ENCODE measurements around the gene GRP. TPM values are rescaled to one million over a fixed set of nuclear protein-coding genes. Genes with fewer than 3 reads are reported as not detected.

The GRP gene
- total RNA-seq, 2 experiments from 2014 or later = not detected

DNA sequence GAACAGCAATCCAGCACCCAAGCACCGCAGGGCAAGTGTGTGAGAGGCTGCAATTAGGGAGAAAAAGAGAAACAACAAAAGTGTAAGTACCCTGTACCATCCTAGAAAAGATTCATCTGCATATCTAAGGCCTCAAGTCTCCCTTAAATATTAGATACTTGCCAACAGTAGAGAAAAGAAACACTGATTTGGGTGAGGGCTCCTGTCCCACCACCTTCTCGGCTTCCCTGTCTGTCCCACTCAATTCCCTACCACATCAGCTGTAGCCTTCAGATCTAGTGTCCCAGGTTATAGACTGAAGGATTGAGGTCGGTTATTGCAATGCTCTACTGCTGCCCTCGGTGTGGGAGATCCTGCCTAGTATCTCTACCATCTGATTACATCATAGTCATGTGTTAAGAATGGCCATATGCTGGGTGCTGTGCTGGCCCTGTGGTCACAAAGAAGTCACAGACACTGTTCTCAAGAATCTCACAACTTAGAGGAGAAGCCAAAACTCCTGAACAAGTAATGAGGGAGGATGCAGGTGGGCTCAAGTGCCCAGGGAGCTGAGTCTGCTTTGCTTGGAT is 50.8 kb downstream of the GRP start:
- DNase-seq (no peak), ATAC-seq (no peak)
- H3K27ac Mint-ChIP-seq = no peak overlapping the region
- ChIA-PET POLR2A (no interaction called here), CTCF (interaction anchor here (1.0 to 2.5 kb wide), 5 partner anchors 20 to 187 kb away, joined by 3 to 8 read pairs (median 4); no protein-coding TSS in a partner anchor)
- H3K4me3 Mint-ChIP-seq = no peak overlapping the region
- H3K27me3 Mint-ChIP-seq (ENCODE audit: low read depth) = peaks cover 77% of the 10 kb centered on the region
- H3K4me1 Mint-ChIP-seq (ENCODE audit: low read depth) = peaks cover 22% of the 10 kb centered on the region
- H3K9me3 Mint-ChIP-seq (ENCODE audit: insufficient read depth) = no peaks in the 10 kb centered on the region
- no peaks in the 10 kb centered on the region for H3K36me3 Mint-ChIP-seq (ENCODE audit: low read depth)

DNA sequence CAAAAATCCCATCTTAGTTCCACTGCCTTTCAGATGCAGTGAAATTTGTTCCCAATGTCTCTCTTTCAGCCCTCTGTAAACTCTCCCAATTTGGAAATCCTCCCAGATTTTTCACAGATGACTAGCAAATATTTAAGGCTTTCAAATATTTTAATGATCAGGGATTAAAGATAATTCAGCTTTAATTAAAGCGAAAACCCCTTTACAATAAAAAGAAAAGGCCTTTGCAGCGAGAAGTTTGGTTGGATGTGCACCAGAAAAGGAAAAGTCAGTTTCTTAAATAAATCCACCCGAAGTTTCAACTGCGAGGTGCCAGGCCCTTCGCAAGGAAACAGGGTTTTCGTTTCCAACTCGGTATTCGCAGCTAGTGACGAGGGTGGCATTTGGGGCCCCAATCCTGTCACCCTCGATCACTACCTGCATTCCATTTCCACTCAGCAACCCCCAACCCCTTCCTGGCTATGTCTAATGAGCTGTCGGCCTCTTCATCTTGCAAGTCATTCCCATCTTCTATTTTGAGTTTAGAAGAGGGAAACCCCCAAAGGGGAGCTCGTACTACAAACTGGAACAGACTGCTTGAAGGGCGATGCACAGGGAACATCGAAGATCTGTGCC is 51.8 kb downstream of the GRP start:
- H3K36me3 Mint-ChIP-seq (ENCODE audit: low read depth) = no peaks in the 10 kb centered on the region
- CTCF ChIA-PET = interaction anchor here (1.2 to 1.8 kb wide), 4 partner anchors 21 to 188 kb away, joined by 3 to 6 read pairs (median 4); no protein-coding TSS in a partner anchor

DNA sequence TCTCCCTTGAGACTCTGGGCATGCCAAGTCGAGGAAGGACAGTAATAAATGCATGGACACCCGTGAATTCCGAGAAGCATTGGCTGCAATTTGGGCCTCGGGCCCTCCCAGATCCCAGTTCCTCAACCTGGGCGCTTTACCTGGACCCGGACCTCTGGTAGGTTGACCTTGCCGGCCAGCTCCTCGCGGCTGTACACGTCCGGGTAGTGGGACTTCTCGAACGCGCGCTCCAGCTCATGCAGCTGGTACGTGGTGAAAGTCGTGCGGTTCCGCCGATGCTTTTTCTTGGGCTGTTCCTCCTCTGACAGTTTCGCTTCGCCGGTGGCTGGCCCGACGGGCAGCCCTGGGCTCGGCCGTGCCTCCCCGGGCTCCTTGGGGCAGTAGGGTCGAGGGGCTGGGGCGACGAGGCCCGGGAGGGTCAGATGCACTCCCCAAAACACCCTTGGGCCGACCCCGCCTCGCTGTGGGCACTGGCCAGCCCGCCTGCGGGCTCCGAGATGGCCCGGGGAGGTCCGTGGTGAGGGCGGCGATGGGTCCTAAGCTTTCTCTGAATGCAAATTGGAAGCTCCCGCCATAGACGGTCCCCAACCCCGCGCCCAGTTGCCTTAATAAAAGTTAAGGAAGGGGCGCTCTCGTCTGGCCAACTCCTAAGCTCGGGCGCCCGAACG is 52.4 kb downstream of the GRP start:
- peaks cover 21% of the 10 kb centered on the region for H3K4me1 Mint-ChIP-seq (ENCODE audit: low read depth)
- DNase-seq = no peak
- ChIA-PET POLR2A (no interaction called here), CTCF (interaction anchor here (1.2 to 1.8 kb wide), 4 partner anchors 22 to 188 kb away, joined by 3 to 6 read pairs (median 4); no protein-coding TSS in a partner anchor)
- no peak for ATAC-seq
- no peak overlapping the region for H3K27ac Mint-ChIP-seq
- H3K4me3 Mint-ChIP-seq = no peak overlapping the region
- H3K9me3 Mint-ChIP-seq (ENCODE audit: insufficient read depth) = no peaks in the 10 kb centered on the region
- peaks cover 76% of the 10 kb centered on the region for H3K27me3 Mint-ChIP-seq (ENCODE audit: low read depth)
- H3K36me3 Mint-ChIP-seq (ENCODE audit: low read depth) = no peaks in the 10 kb centered on the region

More for the DNA sequence above, 51.8 kb downstream of the GRP start:
- Mint-ChIP-seq H3K4me3 (peak overlapping the region; percentile 13), H3K27ac (no peak overlapping the region), H3K27me3 (ENCODE audit: low read depth) (peaks cover 77% of the 10 kb centered on the region), H3K4me1 (ENCODE audit: low read depth) (peaks cover 21% of the 10 kb centered on the region), H3K9me3 (ENCODE audit: insufficient read depth) (no peaks in the 10 kb centered on the region)
- no peak for DNase-seq
- POLR2A ChIA-PET = no interaction called here
- ATAC-seq = no peak

DNA sequence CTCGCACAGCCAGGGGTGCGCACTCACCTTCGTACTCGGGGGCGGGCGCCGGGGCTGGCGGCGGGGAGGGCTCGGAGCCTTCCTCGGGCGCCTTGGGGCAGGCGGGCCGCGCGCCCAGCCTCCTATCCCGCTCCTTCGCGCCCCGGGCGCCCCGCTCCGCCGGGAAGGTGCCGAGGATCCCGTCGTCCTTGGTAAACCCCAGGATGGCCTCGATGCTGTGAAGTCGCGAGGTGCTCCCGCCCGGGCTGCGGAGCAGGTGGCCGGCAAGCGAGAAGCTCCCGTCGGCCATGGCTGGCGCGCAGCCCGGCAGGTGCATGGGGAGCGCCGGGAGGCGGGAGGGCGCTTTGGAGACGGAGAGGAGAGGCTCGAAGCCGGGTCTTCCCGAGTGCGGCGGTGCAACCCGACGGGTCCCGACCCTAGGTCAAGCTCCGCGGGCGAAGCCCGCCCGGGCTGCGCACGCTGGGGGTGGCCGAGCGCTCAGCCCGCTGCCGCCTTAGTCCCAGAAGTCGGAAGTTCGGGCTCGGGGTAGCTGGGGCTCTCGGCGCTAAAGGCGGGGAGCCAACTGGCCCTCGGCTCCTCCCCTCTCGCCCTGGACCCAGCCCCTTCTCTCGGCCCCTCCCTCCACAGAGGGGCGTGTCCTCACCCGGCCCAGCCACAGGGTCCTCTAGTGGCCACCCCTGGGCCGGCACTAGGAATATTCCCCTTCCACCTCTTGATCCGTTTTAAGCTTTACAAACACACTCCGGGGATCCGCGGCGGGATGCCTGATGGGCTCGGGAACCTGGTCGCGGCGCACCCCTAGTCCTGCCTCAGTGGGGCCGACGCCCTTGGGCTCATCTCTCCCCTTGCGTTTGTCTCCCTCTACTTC is 53.2 kb downstream of the GRP start, which contains the start of gene RAX:
Gene RAX (minus strand): TSS at position 564 of the 868 bp plus-strand sequence. CDS start 248 bp downstream, at position 316.
- ATAC-seq = peak; percentile 25
- H3K9me3 Mint-ChIP-seq (ENCODE audit: insufficient read depth) = no peaks in the 10 kb centered on the region
- POLR2A ChIA-PET = no interaction called here
- no peak for DNase-seq
- H3K36me3 Mint-ChIP-seq (ENCODE audit: low read depth) = no peaks in the 10 kb centered on the region
- CTCF ChIA-PET = no interaction called here
- peaks cover 21% of the 10 kb centered on the region for H3K4me1 Mint-ChIP-seq (ENCODE audit: low read depth)
- no peak within 1 kb of the TSS for H3K27ac Mint-ChIP-seq
- H3K27me3 Mint-ChIP-seq (ENCODE audit: low read depth) = peaks cover 74% of the 10 kb centered on the region
- H3K4me3 Mint-ChIP-seq = no peak within 1 kb of the TSS

DNA sequence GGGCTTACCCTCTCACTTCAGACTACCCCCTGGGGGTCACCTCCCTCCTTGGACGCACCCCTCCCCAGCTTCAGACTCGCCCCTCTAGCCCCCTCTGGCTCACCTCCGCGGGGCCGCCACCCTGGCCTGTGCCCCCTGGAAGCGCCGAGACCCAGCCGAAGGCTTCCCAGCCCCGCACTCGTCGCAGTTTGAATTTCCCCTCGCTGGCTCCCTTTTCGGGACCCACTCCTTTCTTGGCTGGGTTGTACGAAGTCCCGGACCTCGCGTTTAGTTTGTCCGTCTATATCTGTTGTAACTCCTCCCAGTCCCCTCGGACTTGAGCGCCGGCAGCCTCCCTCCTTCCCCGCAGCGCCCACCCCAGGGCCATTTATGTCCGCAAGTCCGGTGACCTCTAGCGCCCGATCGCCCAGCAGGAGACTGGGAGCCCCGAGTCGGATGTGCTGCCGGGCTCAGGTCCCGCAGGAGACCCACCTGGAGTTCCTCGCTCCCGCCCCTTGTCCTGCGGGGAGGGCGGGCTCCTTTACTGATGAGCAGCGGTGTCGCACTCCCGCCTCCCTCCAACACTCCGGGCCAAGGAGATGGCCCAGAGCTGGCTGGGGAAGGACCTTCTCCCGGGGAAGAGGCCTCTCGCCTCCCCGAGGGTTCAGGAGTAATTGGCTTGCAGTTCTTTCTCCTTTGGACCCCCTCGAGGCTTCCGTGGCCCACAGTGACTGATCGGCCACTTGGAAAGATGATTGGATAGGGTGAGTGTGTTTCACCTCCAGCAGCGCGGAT is 54.0 kb downstream of the GRP start:
- no peak for DNase-seq
- ATAC-seq = no peak
- Mint-ChIP-seq H3K36me3 (ENCODE audit: low read depth) (no peaks in the 10 kb centered on the region), H3K4me1 (ENCODE audit: low read depth) (peaks cover 15% of the 10 kb centered on the region), H3K9me3 (ENCODE audit: insufficient read depth) (no peaks in the 10 kb centered on the region), H3K27me3 (ENCODE audit: low read depth) (peaks cover 68% of the 10 kb centered on the region), H3K4me3 (no peak overlapping the region), H3K27ac (no peak overlapping the region)
- ChIA-PET CTCF (no interaction called here), POLR2A (no interaction called here)

DNA sequence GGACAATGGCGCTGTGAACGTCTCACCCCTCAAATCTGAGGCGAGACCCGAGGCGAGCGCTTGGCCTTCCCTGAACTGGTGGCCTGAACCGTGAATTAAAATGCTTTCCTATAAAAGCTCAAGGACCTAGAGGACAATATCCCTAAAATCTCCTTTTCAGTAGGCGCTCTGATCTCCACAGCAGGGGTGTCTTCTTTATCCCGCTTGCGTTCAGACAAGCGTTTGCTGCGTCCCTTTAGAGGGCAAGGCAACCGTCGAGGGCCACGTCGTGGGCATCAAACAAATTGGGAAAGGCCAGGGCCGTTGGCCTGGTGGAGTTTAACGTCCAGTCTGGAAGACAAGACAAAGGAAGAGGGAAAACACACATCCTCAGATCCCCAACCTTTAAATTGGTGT is 54.6 kb downstream of the GRP start:
- ChIA-PET CTCF (interaction anchor here (1.9 kb wide), 1 partner anchor 8 kb away, joined by 4 read pairs; no protein-coding TSS in a partner anchor), POLR2A (no interaction called here)
- Mint-ChIP-seq H3K36me3 (ENCODE audit: low read depth) (no peaks in the 10 kb centered on the region), H3K4me3 (no peak overlapping the region), H3K9me3 (ENCODE audit: insufficient read depth) (no peaks in the 10 kb centered on the region), H3K27me3 (ENCODE audit: low read depth) (peaks cover 65% of the 10 kb centered on the region), H3K27ac (no peak overlapping the region), H3K4me1 (ENCODE audit: low read depth) (peaks cover 12% of the 10 kb centered on the region)
- no peak for DNase-seq
- no peak for ATAC-seq

DNA sequence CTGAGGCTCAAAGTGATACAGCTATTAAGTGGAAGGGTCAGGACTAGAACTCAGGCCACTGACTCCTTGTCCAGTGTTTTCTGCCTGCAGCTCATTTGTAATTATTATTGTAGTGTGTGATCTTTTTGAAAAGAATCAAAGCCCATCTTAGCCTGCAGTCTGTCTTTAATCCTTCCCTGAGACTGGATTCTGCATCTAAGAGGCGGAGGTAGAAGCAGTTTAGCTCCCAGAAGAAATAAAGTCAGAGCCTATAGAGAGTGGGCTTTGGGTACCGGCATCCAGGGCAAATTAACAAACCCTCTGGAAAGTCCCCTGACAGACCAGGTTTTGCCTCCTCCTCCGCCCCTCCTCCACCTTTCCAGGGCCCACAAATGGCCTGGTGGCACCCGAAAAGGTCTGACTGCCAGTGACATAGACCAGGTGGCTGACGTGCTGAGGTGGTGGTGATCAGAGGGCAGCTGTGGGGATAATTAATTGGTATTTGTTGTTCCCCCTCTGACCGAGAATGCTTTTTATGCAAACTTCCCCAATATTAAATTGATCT is 55.5 kb downstream of the GRP start:
- Mint-ChIP-seq H3K4me1 (ENCODE audit: low read depth) (peaks cover 8% of the 10 kb centered on the region), H3K9me3 (ENCODE audit: insufficient read depth) (no peaks in the 10 kb centered on the region), H3K27me3 (ENCODE audit: low read depth) (peaks cover 61% of the 10 kb centered on the region), H3K36me3 (ENCODE audit: low read depth) (no peaks in the 10 kb centered on the region), H3K4me3 (no peak overlapping the region), H3K27ac (no peak overlapping the region)
- DNase-seq = no peak
- no peak for ATAC-seq
- ChIA-PET CTCF (interaction anchor here (0.9 to 1.9 kb wide), 2 partner anchors 9 to 27 kb away, joined by 3 to 4 read pairs; no protein-coding TSS in a partner anchor), POLR2A (no interaction called here)

DNA sequence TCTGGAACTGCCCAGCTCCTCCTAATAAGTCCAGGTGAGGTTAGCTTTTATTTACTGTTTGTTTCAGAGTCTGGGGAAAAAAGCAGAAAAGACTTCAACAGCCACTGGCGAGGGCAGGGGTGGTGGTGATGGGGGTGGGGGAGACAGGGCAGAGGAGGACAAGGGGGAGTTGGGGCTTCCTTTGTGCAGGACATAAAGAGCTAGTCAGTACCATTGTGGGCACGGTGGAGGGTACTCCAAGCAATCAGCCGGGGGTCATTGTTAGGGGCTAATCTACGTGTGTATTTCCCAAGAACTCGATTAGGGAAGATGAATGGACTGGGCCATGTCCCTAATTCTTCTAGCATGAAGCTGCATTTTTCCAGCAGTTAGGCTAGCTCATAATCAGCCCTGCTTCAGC is 56.1 kb downstream of the GRP start:
- H3K27ac Mint-ChIP-seq = no peak overlapping the region
- H3K36me3 Mint-ChIP-seq (ENCODE audit: low read depth) = no peaks in the 10 kb centered on the region
- peaks cover 8% of the 10 kb centered on the region for H3K4me1 Mint-ChIP-seq (ENCODE audit: low read depth)
- CTCF ChIA-PET = interaction anchor here (0.9 to 1.9 kb wide), 2 partner anchors 10 to 27 kb away, joined by 3 to 4 read pairs; no protein-coding TSS in a partner anchor
- no peak for ATAC-seq
- H3K27me3 Mint-ChIP-seq (ENCODE audit: low read depth) = peaks cover 57% of the 10 kb centered on the region
- no peak for DNase-seq
- POLR2A ChIA-PET = no interaction called here
- H3K9me3 Mint-ChIP-seq (ENCODE audit: insufficient read depth) = no peaks in the 10 kb centered on the region
- H3K4me3 Mint-ChIP-seq = no peak overlapping the region

DNA sequence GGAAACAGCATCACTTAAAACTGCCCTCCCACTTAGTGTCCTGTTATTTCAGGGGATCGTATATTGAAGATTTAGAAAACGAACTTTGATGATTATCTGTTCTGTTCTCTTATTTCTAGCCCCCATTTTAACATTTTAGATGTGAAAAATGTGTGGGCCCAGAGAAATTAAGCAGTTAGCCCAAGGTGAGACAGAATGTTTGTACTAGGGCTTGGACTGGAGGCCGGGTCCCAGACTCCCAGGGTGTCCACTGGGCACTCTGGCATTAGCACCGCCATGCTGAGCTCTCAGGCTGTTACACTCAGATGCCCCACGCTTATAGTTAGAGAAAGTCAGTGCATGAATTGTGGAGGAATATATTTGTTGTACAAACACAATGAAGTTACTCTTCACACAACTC is 58.8 kb downstream of the GRP start:
- Mint-ChIP-seq H3K27me3 (ENCODE audit: low read depth) (peaks cover 52% of the 10 kb centered on the region), H3K4me3 (no peak overlapping the region), H3K27ac (no peak overlapping the region), H3K9me3 (ENCODE audit: insufficient read depth) (no peaks in the 10 kb centered on the region), H3K4me1 (ENCODE audit: low read depth) (peaks cover 2% of the 10 kb centered on the region), H3K36me3 (ENCODE audit: low read depth) (no peaks in the 10 kb centered on the region)
- ChIA-PET POLR2A (no interaction called here), CTCF (interaction anchor here (0.8 to 1.9 kb wide), 3 partner anchors 124 to 511 kb away, joined by 3 to 8 read pairs (median 3); no protein-coding TSS in a partner anchor)
- no peak for DNase-seq
- no peak for ATAC-seq

DNA sequence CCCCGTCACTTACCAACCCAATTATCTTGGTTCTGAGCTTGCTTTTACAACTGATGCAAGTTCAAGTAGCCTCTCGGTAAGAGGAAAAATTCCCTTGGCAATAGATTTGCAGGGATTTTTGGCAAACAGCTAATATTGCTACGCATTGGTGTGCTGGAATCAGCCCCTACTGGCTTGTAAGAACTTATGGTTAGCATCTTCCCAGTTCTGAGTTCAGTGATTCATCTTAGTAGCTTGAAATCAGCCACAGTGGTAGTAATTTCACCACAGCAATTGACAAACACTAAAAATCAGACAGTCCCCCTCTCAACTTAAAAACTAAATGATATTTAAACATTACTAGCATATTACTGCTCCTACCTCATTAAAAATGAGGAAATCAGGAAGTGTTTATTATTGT is 59.2 kb downstream of the GRP start:
- CTCF ChIA-PET = interaction anchor here (0.8 to 1.9 kb wide), 3 partner anchors 123 to 511 kb away, joined by 3 to 8 read pairs (median 3); no protein-coding TSS in a partner anchor
- H3K27me3 Mint-ChIP-seq (ENCODE audit: low read depth) = peaks cover 49% of the 10 kb centered on the region

More for the DNA sequence above, 59.2 kb downstream of the GRP start:
- Mint-ChIP-seq H3K9me3 (ENCODE audit: insufficient read depth) (no peaks in the 10 kb centered on the region), H3K4me1 (ENCODE audit: low read depth) (no peaks in the 10 kb centered on the region), H3K4me3 (no peak overlapping the region), H3K27ac (no peak overlapping the region), H3K36me3 (ENCODE audit: low read depth) (no peaks in the 10 kb centered on the region)
- ATAC-seq = no peak
- no peak for DNase-seq
- POLR2A ChIA-PET = no interaction called here

Data from activated CD8-positive, alpha-beta T cell treated with anti-CD3 and anti-CD28 coated beads, Interleukin-2, amount 10 ng/mL, durations not matched to agents 7 days and 5 days (primary cell).